Stimulated activated CD8-positive, alpha-beta memory T cell treated with anti-CD3 and anti-CD28 coated beads, Interleukin-4, amount 100 ng/mL, for 48 hours (primary cell): ENCODE measurements around the gene TSEN34.
"Not testable (repeated sequence)": the region's sequence is repeated elsewhere in the genome, so short reads cannot be mapped to it uniquely, and the experiment has no call there.

ENCODE experiments used
- DNase-seq: peaks from one replicate; pipeline ENCODE4 v3.0.0-alpha.2; 2020

Gene TSEN34

GRCh38 chr19:54240372-54241336 is 49.5 kb downstream of the TSEN34 start:
- not testable (repeated sequence) for DNase-seq

GRCh38 chr19:54242234-54242633 is 51.1 kb downstream of the TSEN34 start:
- not testable (repeated sequence) for DNase-seq

GRCh38 chr19:54242646-54243045 is 51.5 kb downstream of the TSEN34 start, which contains the start of gene LILRA6:
LILRA6 (minus strand) TSS chr19:54242790.
- DNase-seq: not testable (repeated sequence)

GRCh38 chr19:54243809-54244208 is 52.7 kb downstream of the TSEN34 start:
- not testable (repeated sequence) for DNase-seq
